Measurements from ENCODE around the gene ANKRD10.
"Not testable (repeated sequence)": the region's sequence is repeated elsewhere in the genome, so short reads cannot be mapped to it uniquely, and the experiment has no call there.

ANKRD10 gene

GRCh38 chr13:110915057-110915873, at the start of gene ANKRD10:
ANKRD10 (minus strand) TSS chr13:110915069; CDS start chr13:110914934, 135 bp downstream.
- peak; percentile 96 for DNase-seq (ENCODE audit: low read depth)

GRCh38 chr13:110964229-110965037, 49.6 kb upstream of the ANKRD10 start:
- H3K4me3 ChIP-seq (ENCODE audit: low read depth, low read length), result no peak overlapping the region
- no peak for DNase-seq (ENCODE audit: low read depth)

More at GRCh38 chr13:110915057-110915873, at the start of gene ANKRD10:
- H3K4me3 ChIP-seq (ENCODE audit: low read depth, low read length), result peak within 1 kb of the TSS; percentile 93

- no peak for DNase-seq (ENCODE audit: low read depth)
- no peak overlapping the region for H3K4me3 ChIP-seq (ENCODE audit: low read depth, low read length)
These were observed 48.7 kb upstream of the ANKRD10 start for GRCh38 chr13:110963554-110963970.

- H3K4me3 ChIP-seq (ENCODE audit: low read depth, low read length), result no peak overlapping the region
- DNase-seq (ENCODE audit: low read depth), result no peak
These were observed 47.1 kb upstream of the ANKRD10 start for GRCh38 chr13:110961959-110962358.

- DNase-seq (ENCODE audit: low read depth), result no peak
- H3K4me3 ChIP-seq (ENCODE audit: low read depth, low read length), result no peak overlapping the region
These were observed 45.3 kb upstream of the ANKRD10 start for GRCh38 chr13:110960204-110960603.

GRCh38 chr13:110957931-110958330, 43.1 kb upstream of the ANKRD10 start:
- no peak for DNase-seq (ENCODE audit: low read depth)
- no peak overlapping the region for H3K4me3 ChIP-seq (ENCODE audit: low read depth, low read length)

GRCh38 chr13:110957181-110957884, 42.5 kb upstream of the ANKRD10 start:
- DNase-seq (ENCODE audit: low read depth), result no peak
- H3K4me3 ChIP-seq (ENCODE audit: low read depth, low read length), result no peak overlapping the region

- DNase-seq (ENCODE audit: low read depth); H3K4me3 ChIP-seq (ENCODE audit: low read depth, low read length): not testable (repeated sequence)
These were observed 41.3 kb upstream of the ANKRD10 start for GRCh38 chr13:110956216-110956615.

GRCh38 chr13:110955608-110956007, 40.7 kb upstream of the ANKRD10 start:
- not testable (repeated sequence) for H3K4me3 ChIP-seq (ENCODE audit: low read depth, low read length); DNase-seq (ENCODE audit: low read depth)

- not testable (repeated sequence) for H3K4me3 ChIP-seq (ENCODE audit: low read depth, low read length)
- peak; percentile 83 for DNase-seq (ENCODE audit: low read depth)
These were observed 40.2 kb upstream of the ANKRD10 start for GRCh38 chr13:110955072-110955503.

- not testable (repeated sequence) for DNase-seq (ENCODE audit: low read depth); H3K4me3 ChIP-seq (ENCODE audit: low read depth, low read length)
These were observed 39.7 kb upstream of the ANKRD10 start for GRCh38 chr13:110954533-110954920.

- DNase-seq (ENCODE audit: low read depth), result no peak
- no peak overlapping the region for H3K4me3 ChIP-seq (ENCODE audit: low read depth, low read length)
These were observed 39.1 kb upstream of the ANKRD10 start for GRCh38 chr13:110953833-110954532.

- no peak for DNase-seq (ENCODE audit: low read depth)
- no peak overlapping the region for H3K4me3 ChIP-seq (ENCODE audit: low read depth, low read length)
These were observed 38.5 kb upstream of the ANKRD10 start for GRCh38 chr13:110953416-110953815.

- not testable (repeated sequence) for H3K4me3 ChIP-seq (ENCODE audit: low read depth, low read length); DNase-seq (ENCODE audit: low read depth)
These were observed 37.3 kb upstream of the ANKRD10 start for GRCh38 chr13:110952135-110952534.

- no peak for DNase-seq (ENCODE audit: low read depth)
These were observed 36.1 kb upstream of the ANKRD10 start for GRCh38 chr13:110950819-110951570.

GRCh38 chr13:110950356-110950755, 35.5 kb upstream of the ANKRD10 start:
- H3K4me3 ChIP-seq (ENCODE audit: low read depth, low read length), result no peak overlapping the region
- no peak for DNase-seq (ENCODE audit: low read depth)

More at GRCh38 chr13:110950819-110951570, 36.1 kb upstream of the ANKRD10 start:
- H3K4me3 ChIP-seq (ENCODE audit: low read depth, low read length), result no peak overlapping the region

- no peak overlapping the region for H3K4me3 ChIP-seq (ENCODE audit: low read depth, low read length)
- no peak for DNase-seq (ENCODE audit: low read depth)
These were observed 34.8 kb upstream of the ANKRD10 start for GRCh38 chr13:110949628-110950027.

- no peak overlapping the region for H3K4me3 ChIP-seq (ENCODE audit: low read depth, low read length)
These were observed 34.2 kb upstream of the ANKRD10 start for GRCh38 chr13:110949116-110949515.

More at GRCh38 chr13:110949116-110949515, 34.2 kb upstream of the ANKRD10 start:
- no peak for DNase-seq (ENCODE audit: low read depth)

Measured in skeletal muscle cell (primary cell).